GM18511 (cell line): Measurements from ENCODE around the gene ITPK1.

Experiments used
- ATAC-seq: cut with Tn5 transposase; IDR thresholded peaks from one replicate; pipeline ENCODE4 v1.9.1; 2021; ENCODE audit warnings: mild to moderate bottlenecking, moderate library complexity; ENCODE audit not compliant: unreplicated experiment

ITPK1 gene

DNA sequence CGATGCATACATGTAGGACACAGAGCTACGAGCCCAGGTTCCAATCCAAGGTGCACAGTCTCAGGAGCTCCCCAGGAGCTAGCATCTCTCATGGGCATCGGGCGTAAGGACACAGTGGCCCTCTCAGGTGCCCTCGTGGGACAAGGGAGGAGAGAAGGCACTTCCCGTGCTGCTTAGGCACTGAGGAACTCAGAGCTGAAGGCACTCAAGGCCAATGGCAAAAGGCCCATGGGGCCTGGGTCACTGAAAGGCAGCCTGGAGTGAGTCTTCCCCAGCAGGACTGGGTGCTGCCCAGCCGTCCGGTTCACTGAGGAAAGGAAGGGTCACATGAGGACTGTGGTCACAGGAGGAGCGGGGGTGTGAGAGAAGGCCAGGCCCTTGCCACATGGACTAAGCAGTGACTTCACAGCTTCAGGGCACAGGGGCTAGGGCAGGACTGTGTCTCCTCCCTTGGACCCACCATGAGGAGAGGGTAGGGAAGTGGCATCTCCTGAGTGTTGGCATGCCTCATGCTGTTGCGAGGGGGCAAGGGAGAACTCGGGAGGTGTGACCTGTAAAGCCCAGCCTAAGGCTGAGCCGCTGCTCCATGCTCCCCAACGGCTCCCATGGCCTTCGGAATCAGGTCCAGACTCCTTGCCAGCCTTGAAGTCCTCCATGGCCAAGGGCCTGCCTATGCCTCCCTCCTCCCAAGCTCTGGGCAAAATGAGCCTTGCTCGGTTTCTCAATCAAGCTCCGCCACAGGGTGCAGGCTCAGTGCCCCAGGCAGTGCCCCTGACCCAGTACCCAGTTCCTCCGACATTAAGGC is 141.0 kb downstream of the ITPK1 start:
- ATAC-seq: no peak

DNA sequence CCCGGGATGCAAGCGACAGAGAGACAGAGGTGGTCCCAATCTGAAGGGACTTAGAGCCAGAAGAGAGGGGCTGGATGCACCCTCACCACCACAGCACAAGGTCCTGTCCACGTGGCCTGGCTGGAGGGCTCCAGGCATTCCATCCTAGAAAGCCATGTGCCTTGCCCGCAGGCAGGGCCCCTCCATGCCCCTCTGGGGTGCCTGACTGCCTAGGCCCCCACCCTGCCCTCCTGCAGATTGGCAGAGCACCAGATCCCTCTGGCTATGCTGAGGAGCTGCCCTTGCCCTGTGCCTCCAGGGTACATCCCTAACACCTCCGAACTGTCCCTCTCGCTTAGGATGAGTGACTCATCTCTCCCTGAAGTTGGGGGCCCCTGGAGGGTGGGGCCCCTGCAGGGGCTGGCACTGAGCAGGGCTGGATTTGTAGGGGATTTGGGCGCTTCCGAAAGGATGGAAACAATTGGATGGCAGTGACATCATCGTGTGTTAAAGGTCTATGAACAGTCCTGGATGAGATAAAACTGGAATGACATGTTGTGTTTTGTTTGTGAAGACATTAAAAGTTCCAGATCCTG is 141.8 kb downstream of the ITPK1 start:
- ATAC-seq: no peak

GRCh38 chr14:92973261-92973797 is 142.4 kb downstream of the ITPK1 start:
- ATAC-seq: no peak

DNA sequence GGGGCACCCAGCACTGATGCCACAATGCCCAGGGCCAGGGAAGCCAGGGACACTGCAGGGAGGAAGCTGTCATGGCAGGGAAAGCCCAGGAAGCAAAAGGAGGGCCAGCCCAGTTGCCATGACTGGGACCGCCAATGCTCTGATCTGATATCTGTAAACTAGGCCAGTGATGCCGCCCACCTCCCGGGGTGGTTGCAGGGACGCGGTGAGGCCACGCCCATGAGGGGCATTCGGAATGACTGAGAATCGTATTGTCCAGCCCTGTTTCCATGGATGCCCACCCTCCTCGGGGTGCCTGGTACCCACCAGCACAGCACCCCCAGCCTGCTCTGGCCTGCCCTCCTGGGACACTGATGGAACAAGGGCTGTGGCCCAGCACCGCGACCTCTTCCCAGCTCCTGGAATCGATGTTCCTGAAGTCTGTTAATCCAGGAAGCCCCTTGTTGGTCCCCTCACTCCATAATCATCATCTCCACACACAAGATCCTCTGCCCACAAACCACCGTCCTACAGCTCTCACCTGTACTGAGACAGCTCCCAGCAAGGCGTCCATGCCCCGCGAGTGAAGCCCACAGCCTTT is 144.0 kb downstream of the ITPK1 start:
- ATAC-seq: no peak

GRCh38 chr14:92970271-92970670 is 145.5 kb downstream of the ITPK1 start:
- ATAC-seq: no peak

GRCh38 chr14:92969871-92970270 is 145.9 kb downstream of the ITPK1 start:
- ATAC-seq: no peak

DNA sequence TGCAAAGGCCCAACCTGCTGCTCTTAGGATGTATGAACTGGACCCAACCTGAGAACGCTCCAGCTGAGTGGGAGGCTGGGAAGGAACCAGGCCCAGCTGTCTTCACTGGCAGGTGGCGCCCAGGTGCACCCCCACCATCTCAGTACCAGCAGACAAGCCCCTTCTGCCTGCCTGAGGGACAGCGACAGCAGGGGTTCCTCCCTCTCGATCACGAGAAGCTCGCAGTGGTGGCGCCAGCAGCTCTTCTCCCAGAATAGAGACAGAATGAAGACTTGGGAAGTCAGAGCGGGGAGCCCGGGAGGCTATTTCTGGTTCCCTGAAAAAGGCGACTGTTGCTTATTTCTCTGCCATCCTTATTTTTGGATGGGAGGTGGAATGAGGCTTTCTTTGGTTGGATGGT is 146.3 kb downstream of the ITPK1 start:
- no peak for ATAC-seq

- ATAC-seq: no peak
Measured at GRCh38 chr14:92968291-92969020, 147.3 kb downstream of the ITPK1 start.

GRCh38 chr14:92967346-92967926 is 148.3 kb downstream of the ITPK1 start:
- no peak for ATAC-seq

- no peak for ATAC-seq
Measured at GRCh38 chr14:92965281-92965680, 150.4 kb downstream of the ITPK1 start.

DNA sequence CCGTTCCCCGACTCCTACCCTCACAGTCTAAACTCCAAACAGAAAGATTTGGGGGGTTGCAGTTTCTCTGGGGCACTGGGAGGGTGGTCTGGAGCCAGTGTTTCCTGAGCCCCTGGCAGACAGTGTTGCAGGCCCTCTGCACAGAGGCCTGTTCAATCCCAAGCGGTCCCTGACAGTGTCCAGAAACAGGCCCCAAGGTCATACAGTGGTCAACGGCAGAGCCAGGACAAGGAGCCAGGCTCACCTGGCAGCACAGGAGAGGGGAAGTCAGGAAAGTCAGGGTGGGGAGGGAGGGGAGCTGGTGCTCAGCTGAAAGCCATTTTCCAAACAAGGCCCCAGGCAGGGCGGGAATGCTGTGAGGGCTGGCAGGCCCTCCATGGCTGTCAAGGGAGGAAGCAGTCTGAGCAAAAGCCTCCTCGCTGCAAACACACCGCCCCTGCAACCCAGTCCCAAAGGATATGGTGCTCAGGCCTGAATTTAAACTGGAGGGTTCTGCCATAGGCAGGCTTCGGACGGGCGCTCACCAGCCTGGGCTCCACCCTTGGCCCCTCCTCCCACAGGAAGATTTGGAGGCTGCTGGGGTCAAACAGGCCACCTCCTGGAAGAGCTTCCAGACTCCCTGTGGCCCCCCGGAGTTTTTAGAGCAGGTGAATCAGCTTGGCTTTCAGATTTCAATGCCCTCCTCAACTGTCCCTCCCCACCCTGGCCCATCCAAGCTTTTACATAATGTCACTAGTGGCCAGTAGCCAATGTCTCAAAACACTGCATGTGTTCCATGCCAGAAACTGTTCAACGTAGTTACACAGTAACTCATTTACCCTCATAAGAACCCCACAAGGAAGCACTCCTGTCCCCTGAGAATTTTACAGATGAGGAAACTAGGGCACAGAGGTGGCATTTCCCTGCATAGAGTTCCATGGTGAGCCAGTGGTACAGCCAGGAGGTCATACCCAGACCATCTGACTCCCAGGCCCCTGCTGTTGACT is 151.3 kb downstream of the ITPK1 start:
- ATAC-seq: no peak

- no peak for ATAC-seq
Measured at GRCh38 chr14:92963301-92964123, 152.2 kb downstream of the ITPK1 start.

- no peak for ATAC-seq
Measured at GRCh38 chr14:92962831-92963095, 153.0 kb downstream of the ITPK1 start.

DNA sequence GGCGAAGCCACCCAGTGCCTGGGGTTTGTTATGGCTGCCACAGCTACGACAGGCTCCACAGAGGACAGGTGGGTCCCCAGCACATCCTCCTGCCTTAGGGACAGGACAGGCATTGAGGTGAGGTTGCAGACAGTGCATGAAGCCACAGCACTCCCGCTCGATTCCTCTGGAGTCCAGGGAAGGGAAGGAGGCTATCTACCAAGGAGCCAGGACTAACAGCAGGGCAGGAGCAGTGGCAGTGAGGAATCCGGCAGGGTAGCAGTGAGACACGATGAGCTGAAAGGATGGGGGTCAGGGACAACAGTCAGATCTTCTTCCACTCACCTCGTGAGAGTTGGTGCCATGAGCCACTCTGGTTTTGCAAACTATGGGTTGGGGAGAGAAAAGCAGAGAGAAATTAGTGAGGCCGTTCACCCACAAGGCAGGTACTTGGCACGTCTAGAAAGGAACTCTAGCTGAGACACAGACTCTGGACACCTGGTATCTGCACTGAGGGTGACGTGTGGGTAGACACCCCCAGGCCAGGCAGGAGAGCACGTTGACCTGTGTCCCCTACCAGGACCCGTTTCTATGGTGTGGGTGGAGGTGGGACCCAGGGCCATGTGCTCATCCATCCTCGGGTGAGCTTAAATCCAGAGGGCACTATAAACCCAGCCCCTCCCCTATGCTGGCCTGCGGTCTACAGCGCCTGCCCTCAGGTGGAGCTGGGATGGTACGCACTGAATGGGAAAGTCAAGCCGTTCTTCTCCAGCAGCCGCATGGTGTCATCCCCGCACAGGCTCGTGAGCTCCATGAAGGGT is 153.5 kb downstream of the ITPK1 start:
- ATAC-seq: no peak

GRCh38 chr14:92961567-92961855 is 154.2 kb downstream of the ITPK1 start:
- ATAC-seq: no peak

DNA sequence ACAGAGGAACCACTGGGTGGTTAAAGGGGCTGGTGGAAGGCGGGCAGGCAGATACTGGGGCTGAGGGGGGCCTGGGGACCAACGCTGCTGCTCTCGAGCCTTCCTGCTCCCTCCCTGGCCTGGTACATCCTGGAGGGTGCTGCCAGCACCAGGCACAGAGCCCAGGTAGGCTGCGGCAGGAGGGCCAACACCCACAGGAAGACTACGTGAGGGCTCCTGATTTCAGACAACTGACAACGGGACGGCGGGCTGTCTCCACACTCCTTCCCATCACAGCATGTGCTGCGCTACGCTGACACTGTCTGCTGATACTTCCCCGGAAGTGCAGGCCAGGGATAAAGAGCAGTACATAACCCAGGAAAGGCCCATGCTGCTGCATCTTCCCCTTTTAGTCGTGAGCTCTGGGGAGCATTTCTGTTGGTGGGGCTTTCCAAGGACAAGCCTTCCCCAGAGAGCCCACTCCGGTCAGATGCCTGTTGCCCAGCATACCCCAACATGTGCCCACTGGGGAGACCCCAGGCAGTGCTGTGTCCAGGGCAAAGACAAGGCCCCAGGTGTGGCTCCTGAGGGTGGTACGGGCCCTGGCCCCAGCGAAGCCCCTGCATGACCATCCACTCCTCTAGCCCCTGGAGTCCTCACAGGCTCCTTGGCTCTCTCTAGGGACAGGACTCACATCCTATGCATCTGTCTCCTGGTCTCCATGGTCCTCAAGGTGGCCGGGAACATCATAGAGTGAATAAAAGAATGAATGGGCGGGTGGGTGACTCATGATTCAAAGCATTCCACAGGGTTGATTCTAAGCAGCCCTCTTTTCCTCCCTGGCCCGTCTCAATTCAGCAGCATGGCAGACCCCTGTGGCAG is 154.8 kb downstream of the ITPK1 start:
- ATAC-seq: no peak

- ATAC-seq: no peak
Measured at GRCh38 chr14:92959761-92960680, 155.7 kb downstream of the ITPK1 start.
